ENCODE results near the gene SMIM36.

The SMIM36 gene

GRCh38 chr17:55482591-55483389 is 28.5 kb downstream of the SMIM36 start:
- Histone ChIP-seq H3K9me3 (replicated peaks; ENCODE audit: insufficient read depth, low read length) (no peaks in the 10 kb centered on the region), H4K20me1 (ENCODE audit: insufficient read depth, low read length) (no peaks in the 10 kb centered on the region), H3K9ac (ENCODE audit: low read length) (no peak overlapping the region), H3K36me3 (replicated peaks; ENCODE audit: insufficient read depth, low read length) (no peaks in the 10 kb centered on the region), H3K9me2 (replicated peaks; ENCODE audit: insufficient read depth, low read length) (no peaks in the 10 kb centered on the region), H3K27me3 (replicated peaks; ENCODE audit: insufficient read depth, low read length) (no peaks in the 10 kb centered on the region), H3K4me1 (ENCODE audit: low read length) (no peaks in the 10 kb centered on the region), H3F3A (ENCODE audit: insufficient read depth, low read length) (no peaks in the 10 kb centered on the region), H3K27ac (ENCODE audit: low read length) (no peak overlapping the region), H3K4me3 (ENCODE audit: low read length) (no peak overlapping the region), H3K79me2 (ENCODE audit: low read length) (no peaks in the 10 kb centered on the region), H2AFZ (ENCODE audit: low read length) (no peak overlapping the region), H3K4me2 (ENCODE audit: low read depth, low read length) (no peak overlapping the region)
- TF ChIP-seq EZH2 (optimal IDR thresholded peaks at IDR 0.05; ENCODE audit: low read depth, low read length) = no peak
- no peak for TF ChIP-seq EZH2phosphoT487 (IDR thresholded peaks at IDR 0.05; ENCODE audit: low read length)
- no peak for TF ChIP-seq CTCF (IDR thresholded peaks at IDR 0.05; ENCODE audit: low read length)
- no peak for DNase-seq

GRCh38 chr17:55480631-55481315 is 30.5 kb downstream of the SMIM36 start:
- no peak for DNase-seq
- no peak overlapping the region for H3K9ac ChIP-seq (ENCODE audit: low read length)

GRCh38 chr17:55479903-55480302 is 31.3 kb downstream of the SMIM36 start:
- H3K9ac ChIP-seq (ENCODE audit: low read length) = no peak overlapping the region
- no peak for DNase-seq
- H3K9me3 ChIP-seq (replicated peaks; ENCODE audit: insufficient read depth, low read length) = no peaks in the 10 kb centered on the region
- H3K4me2 ChIP-seq (ENCODE audit: low read depth, low read length) = no peak overlapping the region
- H3K27ac ChIP-seq (ENCODE audit: low read length) = no peak overlapping the region
- H3K4me1 ChIP-seq (ENCODE audit: low read length) = no peaks in the 10 kb centered on the region
- TF ChIP-seq EZH2phosphoT487 (IDR thresholded peaks at IDR 0.05; ENCODE audit: low read length) (no peak), EZH2 (optimal IDR thresholded peaks at IDR 0.05; ENCODE audit: low read depth, low read length) (no peak), CTCF (IDR thresholded peaks at IDR 0.05; ENCODE audit: low read length) (no peak)
- no peak overlapping the region for H3K4me3 ChIP-seq (ENCODE audit: low read length)
- H3K9me2 ChIP-seq (replicated peaks; ENCODE audit: insufficient read depth, low read length) = no peaks in the 10 kb centered on the region
- no peaks in the 10 kb centered on the region for H3K27me3 ChIP-seq (replicated peaks; ENCODE audit: insufficient read depth, low read length)
- H2AFZ ChIP-seq (ENCODE audit: low read length) = no peak overlapping the region
- no peaks in the 10 kb centered on the region for H3K36me3 ChIP-seq (replicated peaks; ENCODE audit: insufficient read depth, low read length)
- no peaks in the 10 kb centered on the region for H3K79me2 ChIP-seq (ENCODE audit: low read length)
- H3F3A ChIP-seq (ENCODE audit: insufficient read depth, low read length) = no peaks in the 10 kb centered on the region
- no peaks in the 10 kb centered on the region for H4K20me1 ChIP-seq (ENCODE audit: insufficient read depth, low read length)

More at GRCh38 chr17:55480631-55481315, 30.5 kb downstream of the SMIM36 start:
- Histone ChIP-seq H3K4me3 (ENCODE audit: low read length) (no peak overlapping the region), H3K4me2 (ENCODE audit: low read depth, low read length) (no peak overlapping the region), H3K4me1 (ENCODE audit: low read length) (no peaks in the 10 kb centered on the region), H3F3A (ENCODE audit: insufficient read depth, low read length) (no peaks in the 10 kb centered on the region), H3K27me3 (replicated peaks; ENCODE audit: insufficient read depth, low read length) (no peaks in the 10 kb centered on the region), H3K9me2 (replicated peaks; ENCODE audit: insufficient read depth, low read length) (no peaks in the 10 kb centered on the region), H4K20me1 (ENCODE audit: insufficient read depth, low read length) (no peaks in the 10 kb centered on the region), H3K36me3 (replicated peaks; ENCODE audit: insufficient read depth, low read length) (no peaks in the 10 kb centered on the region), H3K27ac (ENCODE audit: low read length) (no peak overlapping the region), H2AFZ (ENCODE audit: low read length) (no peak overlapping the region), H3K9me3 (replicated peaks; ENCODE audit: insufficient read depth, low read length) (no peaks in the 10 kb centered on the region), H3K79me2 (ENCODE audit: low read length) (no peaks in the 10 kb centered on the region)
- TF ChIP-seq CTCF (IDR thresholded peaks at IDR 0.05; ENCODE audit: low read length) (no peak), EZH2 (optimal IDR thresholded peaks at IDR 0.05; ENCODE audit: low read depth, low read length) (no peak), EZH2phosphoT487 (IDR thresholded peaks at IDR 0.05; ENCODE audit: low read length) (no peak)
